NCI-H748 (cell line): ENCODE measurements around the gene KDM4C.
"Not testable (repeated sequence)": the region's sequence is repeated elsewhere in the genome, so short reads cannot be mapped to it uniquely, and the experiment has no call there.

Experiments used
- DNase-seq: peaks from one replicate; lab custom pipeline; 2025; ENCODE audit not compliant: unreplicated experiment; lab: John Stamatoyannopoulos, UW

Gene KDM4C

DNA sequence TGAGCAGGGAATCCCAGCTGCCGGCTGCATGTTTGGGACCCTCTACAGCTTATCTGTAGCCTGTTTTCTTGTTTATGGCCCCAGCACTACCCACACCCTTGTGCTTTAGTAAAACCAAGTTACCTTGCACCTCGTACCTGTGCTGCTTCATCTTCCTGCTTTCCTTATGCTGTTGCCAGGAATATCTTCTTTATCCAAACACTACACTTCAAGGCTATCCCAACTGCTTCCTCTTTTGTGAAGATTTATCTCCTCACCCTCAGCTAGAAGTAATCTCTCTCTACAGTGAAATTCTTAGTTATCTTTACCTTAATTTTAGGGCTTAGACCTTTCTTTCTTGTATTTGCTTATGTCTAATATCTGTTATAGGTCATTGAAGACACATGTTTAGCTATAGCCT, 171.1 kb downstream of the KDM4C start:
- DNase-seq = no peak

GRCh38 chr9:6929441-6930215, 171.9 kb downstream of the KDM4C start:
- no peak for DNase-seq

DNA sequence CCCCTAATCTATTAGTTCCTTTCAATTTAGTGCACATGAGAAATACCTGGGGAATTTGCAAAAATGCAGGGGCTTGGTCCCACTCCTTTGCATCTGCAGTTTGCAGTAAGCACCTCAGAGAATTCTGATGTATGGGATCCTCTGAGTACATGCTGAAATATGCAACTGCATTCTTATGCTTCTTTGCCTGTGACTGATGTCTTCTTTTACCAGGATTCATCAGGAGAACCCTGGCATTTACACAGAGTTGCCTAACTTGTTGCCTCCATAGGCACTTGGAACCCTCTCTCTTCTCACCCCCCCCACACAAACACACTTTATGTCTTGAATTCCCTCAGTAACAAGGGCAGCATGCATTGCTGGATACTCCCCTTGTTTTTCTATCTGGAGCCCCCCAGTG, 173.1 kb downstream of the KDM4C start:
- DNase-seq = no peak

DNA sequence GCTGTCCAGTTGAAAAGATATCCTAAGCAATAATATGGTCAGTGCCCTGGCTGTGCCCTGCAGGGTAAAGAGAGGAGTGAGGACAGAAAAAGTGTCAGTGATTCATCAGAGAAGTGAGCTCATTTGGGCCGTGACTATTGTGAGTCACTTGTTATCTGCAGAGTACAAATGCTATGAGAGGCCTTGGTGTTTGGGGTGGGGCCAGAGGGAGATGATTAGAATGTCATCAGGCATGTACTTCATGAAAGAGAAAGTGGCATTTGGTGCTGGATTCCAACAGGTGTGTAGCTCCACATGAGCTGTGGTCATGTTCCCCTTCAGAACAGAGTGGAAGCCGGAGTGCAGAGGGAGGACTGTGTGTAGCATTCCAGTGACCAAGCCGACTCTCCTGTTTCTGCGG, 174.1 kb downstream of the KDM4C start:
- DNase-seq = no peak

DNA sequence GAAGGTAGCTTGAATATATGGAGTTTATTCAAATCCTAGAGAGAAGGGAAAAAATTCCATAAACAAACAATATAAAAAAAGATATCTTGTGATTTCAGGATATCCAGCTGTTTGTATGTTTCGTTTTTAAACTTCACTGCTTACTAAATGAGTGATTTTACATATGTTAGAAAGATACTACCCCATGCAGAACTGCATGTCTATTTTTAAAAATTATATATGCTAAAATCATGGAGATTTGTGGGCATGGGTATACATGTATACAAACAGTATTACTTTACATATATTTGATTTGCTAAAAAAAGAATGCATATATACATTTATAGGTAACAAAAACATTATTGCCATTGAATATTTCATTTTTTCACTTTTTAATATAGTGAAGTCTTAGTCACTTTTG, 178.3 kb downstream of the KDM4C start:
- no peak for DNase-seq

DNA sequence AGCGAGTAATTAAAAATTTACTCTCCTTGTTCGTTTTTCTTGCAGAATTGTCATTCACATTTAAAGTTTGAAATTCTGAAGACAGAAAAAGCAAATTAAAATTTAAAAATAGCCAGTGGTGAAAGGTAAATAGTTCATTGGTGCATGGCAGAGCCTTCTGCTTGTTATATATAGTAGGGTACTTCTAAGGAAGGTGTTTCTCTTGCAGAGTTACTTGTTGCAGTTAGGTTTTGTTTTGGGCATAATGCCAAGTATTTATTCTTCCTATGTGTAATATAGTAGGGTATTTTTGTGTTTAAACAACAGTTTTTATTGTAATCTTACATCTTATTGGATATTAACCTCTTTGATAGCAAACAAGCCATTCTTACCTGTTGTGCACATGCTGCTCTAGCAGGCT, 179.4 kb downstream of the KDM4C start:
- no peak for DNase-seq

DNA sequence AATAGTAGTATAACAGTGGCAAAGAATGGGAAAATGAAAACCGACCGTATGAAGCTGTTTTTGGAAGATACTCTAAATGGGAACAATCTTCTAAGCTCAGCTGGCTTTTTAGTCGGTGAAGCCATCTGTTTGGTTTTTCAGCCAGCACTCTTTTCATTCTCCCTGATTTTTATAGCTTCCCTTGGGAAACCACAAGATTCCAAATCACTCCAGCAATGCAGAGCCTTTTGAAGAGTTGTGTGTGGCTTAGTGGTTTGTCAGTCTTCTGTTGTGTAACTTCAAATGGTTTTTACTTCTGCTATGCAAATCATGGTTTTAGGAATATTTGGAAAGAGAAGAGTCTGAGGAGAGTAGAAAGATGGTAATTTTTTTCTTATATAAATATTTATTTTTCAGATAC, 180.7 kb downstream of the KDM4C start:
- no peak for DNase-seq

DNA sequence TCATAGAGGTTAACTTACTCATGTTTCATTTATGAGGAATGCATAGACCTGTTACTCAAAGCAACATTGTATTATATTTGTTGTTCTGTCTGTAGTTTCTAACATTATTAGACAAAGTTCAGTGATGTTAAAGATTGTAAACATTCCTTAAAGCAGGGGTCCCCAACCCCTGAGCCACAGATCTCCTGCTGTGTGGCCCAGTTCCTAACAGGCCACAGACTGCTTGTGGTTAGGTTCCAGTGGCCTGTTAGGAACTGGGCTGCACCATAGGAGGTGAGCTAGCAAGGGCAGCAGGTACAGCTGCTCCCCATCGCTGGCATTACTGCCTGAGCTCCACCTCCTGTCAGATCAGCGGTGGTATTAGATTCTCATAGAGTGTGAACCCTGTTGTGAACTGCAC, 181.1 kb downstream of the KDM4C start:
- DNase-seq = no peak

DNA sequence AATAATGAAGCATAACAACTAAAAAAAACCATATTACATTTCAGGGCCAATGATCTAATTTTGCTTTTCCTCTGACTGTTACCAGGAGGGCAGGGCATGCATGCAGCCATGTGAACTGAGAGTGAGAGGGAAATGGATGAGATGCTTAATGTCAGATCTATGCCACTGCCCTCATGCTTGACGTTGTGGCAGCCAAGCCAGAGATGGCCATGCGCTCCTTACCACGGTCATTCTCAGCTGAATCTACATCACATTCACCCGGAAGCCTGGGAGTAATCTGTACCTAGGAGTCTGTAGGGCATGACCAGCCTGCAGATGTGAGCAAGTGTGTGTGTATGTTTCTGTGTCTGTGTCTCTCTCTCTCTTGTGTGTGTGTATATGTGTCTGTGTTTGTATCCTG, 183.7 kb downstream of the KDM4C start:
- DNase-seq = no peak

GRCh38 chr9:6942406-6942805, 184.6 kb downstream of the KDM4C start:
- no peak for DNase-seq

- no peak for DNase-seq
Observed at GRCh38 chr9:6943293-6943692, 185.5 kb downstream of the KDM4C start.

GRCh38 chr9:6944093-6944551, 186.3 kb downstream of the KDM4C start:
- DNase-seq = peak; percentile 37

- no peak for DNase-seq
Observed at GRCh38 chr9:6944896-6945295, 187.1 kb downstream of the KDM4C start.

DNA sequence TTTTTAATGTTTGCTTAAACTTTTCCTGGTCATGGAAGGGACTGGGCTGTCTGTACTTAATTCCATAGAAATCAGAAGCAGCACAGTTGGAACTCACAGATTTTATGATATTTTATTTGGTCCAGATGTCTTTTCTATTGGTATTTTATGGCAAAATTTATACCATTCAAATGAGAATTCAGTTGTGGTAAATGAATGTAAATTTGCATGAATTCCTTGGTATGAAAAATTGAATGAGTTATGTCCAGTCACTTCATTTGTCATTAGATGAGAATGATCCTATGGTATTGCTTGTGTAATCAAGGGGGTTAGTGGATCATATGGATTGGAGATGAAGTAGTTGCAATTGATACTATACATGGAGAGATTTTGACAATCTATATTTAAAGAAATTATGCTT, 188.0 kb downstream of the KDM4C start:
- DNase-seq = no peak

DNA sequence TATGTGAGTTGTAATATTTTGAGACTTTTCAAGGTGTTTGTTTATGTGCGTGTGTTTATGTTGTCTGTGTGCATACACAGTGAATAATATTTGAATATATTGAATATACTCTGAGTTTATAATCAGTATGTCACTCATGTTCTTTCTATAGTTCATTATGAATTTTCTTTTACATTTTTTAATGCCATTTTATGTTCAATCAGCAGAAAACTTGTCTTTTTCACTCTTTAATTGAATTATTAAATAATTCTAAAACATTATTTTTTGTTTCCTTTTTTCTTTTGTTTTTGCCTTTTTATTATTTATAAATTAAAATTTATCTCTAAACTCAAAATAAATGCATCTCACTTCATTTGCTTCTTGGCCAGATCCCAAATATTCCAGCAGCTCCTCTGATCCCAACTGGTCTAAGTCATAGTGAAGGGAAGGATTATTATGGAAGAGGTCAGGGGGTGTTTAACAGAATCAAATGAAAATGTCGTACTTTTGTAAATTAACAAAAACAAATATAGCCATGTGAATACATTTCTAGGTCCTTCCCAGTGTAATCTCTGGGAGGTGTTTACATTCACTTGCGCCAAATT, 188.9 kb downstream of the KDM4C start:
- DNase-seq = no peak

DNA sequence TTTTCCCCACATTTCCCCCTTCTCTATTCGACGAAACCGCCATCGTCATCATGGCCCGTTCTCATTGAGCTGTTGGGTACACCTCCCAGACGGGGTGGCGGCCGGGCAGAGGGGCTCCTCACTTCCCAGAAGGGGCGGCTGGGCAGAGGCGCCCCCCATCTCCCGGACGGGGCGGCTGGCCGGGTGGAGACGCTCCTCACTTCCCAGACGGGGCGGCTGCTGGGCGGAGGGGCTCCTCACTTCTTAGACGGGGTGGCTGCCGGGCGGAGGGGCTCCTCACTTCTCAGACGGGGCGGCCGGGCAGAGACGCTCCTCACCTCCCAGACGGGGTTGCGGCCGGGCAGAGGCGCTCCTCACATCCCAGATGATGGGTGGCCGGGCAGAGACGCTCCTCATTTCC, 191.1 kb downstream of the KDM4C start:
- DNase-seq = not testable (repeated sequence)

GRCh38 chr9:6955251-6955921, 197.6 kb downstream of the KDM4C start:
- peak; percentile 46 for DNase-seq

DNA sequence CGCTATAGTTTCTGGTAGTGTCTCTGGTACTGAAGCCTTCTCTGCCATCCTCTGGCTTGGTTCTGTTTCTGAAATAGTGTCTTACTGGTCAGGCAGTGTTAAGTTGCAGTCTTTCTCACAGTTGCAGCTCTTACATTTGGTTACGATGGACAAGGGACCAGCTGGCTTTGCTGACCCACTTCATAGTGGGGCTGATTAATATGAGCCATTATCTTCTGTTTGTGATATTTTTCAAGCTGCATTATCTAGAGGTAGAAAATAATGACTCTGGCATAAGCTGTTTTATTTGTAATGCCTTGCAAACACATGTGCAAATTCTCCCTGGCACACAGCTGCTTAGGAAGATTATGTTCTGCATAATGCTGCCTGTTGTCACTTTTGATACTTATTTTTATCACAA, 199.1 kb downstream of the KDM4C start:
- peak; percentile 18 for DNase-seq

DNA sequence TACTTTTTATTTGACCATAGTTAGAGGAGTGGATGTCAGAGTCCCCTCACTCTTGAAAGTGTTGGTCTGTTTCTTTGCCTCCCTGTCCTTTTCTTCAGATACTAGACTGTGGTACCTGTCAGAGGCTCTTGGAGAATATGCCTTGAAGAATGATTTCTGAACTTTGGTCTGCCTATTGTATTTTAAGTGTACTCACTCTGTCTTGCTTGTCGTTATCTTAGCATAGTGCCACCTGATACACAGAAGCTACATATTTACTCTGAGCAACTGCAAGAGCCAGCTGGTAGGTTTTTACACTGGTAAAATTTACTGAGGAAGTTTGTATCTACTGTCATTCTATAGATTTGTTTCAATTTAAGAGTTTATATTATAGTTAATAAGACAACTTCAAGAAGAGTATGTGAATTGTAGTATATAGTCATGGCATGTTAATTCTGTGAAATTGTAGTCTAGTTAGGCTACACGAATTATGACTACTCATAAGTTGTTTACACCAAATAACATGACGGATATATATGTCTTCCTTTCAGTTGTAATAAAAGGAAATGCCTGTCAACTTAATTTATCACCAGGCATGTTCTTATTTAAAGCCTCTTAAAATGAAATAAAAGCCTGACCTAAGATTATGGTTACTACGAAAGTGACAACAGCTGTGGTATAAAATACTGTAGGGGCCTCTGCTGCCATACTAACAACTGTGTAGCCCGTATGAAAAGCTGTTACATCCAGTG, 201.7 kb downstream of the KDM4C start:
- DNase-seq = no peak

GRCh38 chr9:6960777-6961176, 203.0 kb downstream of the KDM4C start:
- DNase-seq = no peak

GRCh38 chr9:6961845-6962522, 204.2 kb downstream of the KDM4C start:
- DNase-seq = no peak
